ENCODE results near the gene ETV3. TPM values are rescaled to one million over a fixed set of nuclear protein-coding genes. Genes with fewer than 3 reads are reported as not detected.

Gene ETV3
- total and polyA plus RNA-seq, 2 of the 8 experiments (the other 6 are each of a cell fraction or from before 2014, with no cell fraction given): 6.0 to 23.8 TPM

- TF ChIP-seq GABPA (IDR thresholded peaks at IDR 0.05; ENCODE audit: borderline replicate concordance, insufficient read depth, low read length) (no peak), HDAC6 (IDR thresholded peaks at IDR 0.05; ENCODE audit: low read depth, low read length) (no peak), SIRT6 (IDR thresholded peaks at IDR 0.05; ENCODE audit: low read length) (no peak), SUZ12 (IDR thresholded peaks at IDR 0.05; ENCODE audit: low read length) (no peak), POLR2AphosphoS5 (IDR thresholded peaks at IDR 0.05; ENCODE audit: low read depth, low read length) (no peak), BACH1 (IDR thresholded peaks at IDR 0.05; ENCODE audit: low read length) (no peak)
Measured at GRCh38 chr1:157084720-157085119, 53.5 kb downstream of the ETV3 start (continued).

Data from H1 (cell line).